ENCODE data around the gene DDX41. TPM values are rescaled to one million over a fixed set of nuclear protein-coding genes. Genes with fewer than 3 reads are reported as not detected.

The DDX41 gene
- total RNA-seq, 2 experiments from 2014 or later: 169 to 224 TPM

- peak; percentile 37 for DNase-seq (ENCODE audit: low spot score)
- H3K4me3 ChIP-seq (ENCODE audit: low read depth, low read length, poor library complexity, severe bottlenecking): peak overlapping the region; percentile 92
- no peaks in the 10 kb centered on the region for H4K20me1 ChIP-seq (ENCODE audit: insufficient read depth, low read length)
- H3K79me2 ChIP-seq (ENCODE audit: insufficient read depth, low read depth, low read length): peaks cover 24% of the 10 kb centered on the region
- H3K27ac ChIP-seq (ENCODE audit: low read depth, low read length, poor library complexity, severe bottlenecking): peak overlapping the region; percentile 25
- ChIA-PET POLR2A (no interaction called here), CTCF (ENCODE audit: unreplicated experiment) (interaction anchor here (0.6 to 1.0 kb wide), 2 partner anchors 51 to 244 kb away, joined by 3 to 4 read pairs; no protein-coding TSS in a partner anchor)
- H3K9me3 ChIP-seq (ENCODE audit: low read length): no peaks in the 10 kb centered on the region
- H3K9me2 ChIP-seq (ENCODE audit: insufficient read depth, low read length): no peaks in the 10 kb centered on the region
- H3K4me2 ChIP-seq (ENCODE audit: low read length): peak overlapping the region; percentile 82
- no peak overlapping the region for H2AFZ ChIP-seq (ENCODE audit: low read length)
- no TSS peak for BruUV-seq (replicated peaks)
- TF ChIP-seq EZH2phosphoT487 (IDR thresholded peaks at IDR 0.05; ENCODE audit: borderline replicate concordance, low read depth, low read length): no peak
- TF ChIP-seq CTCF (conservative IDR thresholded peaks at IDR 0.05; ENCODE audit: low read length): no peak
- intact Hi-C loops (cut with micrococcal nuclease; ENCODE audit: unreplicated experiment): loop anchor here (2.0 kb wide), 2 partner anchors 45 to 47 kb away; partner anchors contain the start of genes B4GALT7 and DOK3
- H3K36me3 ChIP-seq (ENCODE audit: insufficient read depth, low read length): peaks cover 35% of the 10 kb centered on the region
- peaks cover 15% of the 10 kb centered on the region for H3K4me1 ChIP-seq (ENCODE audit: insufficient read depth, low read length, poor library complexity, severe bottlenecking)
Observed at GRCh38 chr5:177553671-177554429, 37.1 kb upstream of the DDX41 start.

GRCh38 chr5:177552839-177553455, 36.2 kb upstream of the DDX41 start:
- Histone ChIP-seq H4K20me1 (ENCODE audit: insufficient read depth, low read length) (no peaks in the 10 kb centered on the region), H3K79me2 (ENCODE audit: insufficient read depth, low read depth, low read length) (peaks cover 24% of the 10 kb centered on the region), H3K36me3 (ENCODE audit: insufficient read depth, low read length) (peaks cover 41% of the 10 kb centered on the region), H3K27ac (ENCODE audit: low read depth, low read length, poor library complexity, severe bottlenecking) (no peak overlapping the region), H3K4me3 (ENCODE audit: low read depth, low read length, poor library complexity, severe bottlenecking) (peak overlapping the region; percentile 92), H2AFZ (ENCODE audit: low read length) (no peak overlapping the region), H3K9me3 (ENCODE audit: low read length) (no peaks in the 10 kb centered on the region), H3K9me2 (ENCODE audit: insufficient read depth, low read length) (no peaks in the 10 kb centered on the region), H3K4me2 (ENCODE audit: low read length) (peak overlapping the region; percentile 82), H3K4me1 (ENCODE audit: insufficient read depth, low read length, poor library complexity, severe bottlenecking) (peaks cover 15% of the 10 kb centered on the region)
- intact Hi-C loops (cut with micrococcal nuclease; ENCODE audit: unreplicated experiment): no loop called here
- DNase-seq (ENCODE audit: low spot score): no peak
- TF ChIP-seq CTCF (conservative IDR thresholded peaks at IDR 0.05; ENCODE audit: low read length) (no peak), EZH2phosphoT487 (IDR thresholded peaks at IDR 0.05; ENCODE audit: borderline replicate concordance, low read depth, low read length) (no peak)
- ChIA-PET CTCF (ENCODE audit: unreplicated experiment) (interaction anchor here (0.6 to 1.0 kb wide), 3 partner anchors 50 to 244 kb away, joined by 3 to 4 read pairs (median 4); no protein-coding TSS in a partner anchor), POLR2A (interaction anchor here (0.7 kb wide), 1 partner anchor 17 kb away, joined by 4 read pairs; no protein-coding TSS in a partner anchor)
- no TSS peak for BruUV-seq (replicated peaks)
